Body of pancreas (tissue), 4 donors: ENCODE measurements around the gene BRIP1.

Experiments
- POLR2A ChIP-seq, 3 donors: fragments of 450-650 bp; IDR thresholded peaks; one replicate each; pipeline ENCODE4 v1.6.1; 2016; ENCODE audit warnings: antibody characterized with exemption in 3 of 3, mild to moderate bottlenecking in 2 of 3
- TF ChIP-seq, protein P1 (sequence below), 7 experiments: fragments of 450-650 bp in 4 of 7; fragments of 200-600 bp in 3 of 7; sonication (generic) in 3 of 7; IDR thresholded peaks; one replicate each; pipeline ENCODE4 v1.5.1; 2016 to 2019; ENCODE audit warnings: antibody characterized with exemption in 7 of 7

DNA sequence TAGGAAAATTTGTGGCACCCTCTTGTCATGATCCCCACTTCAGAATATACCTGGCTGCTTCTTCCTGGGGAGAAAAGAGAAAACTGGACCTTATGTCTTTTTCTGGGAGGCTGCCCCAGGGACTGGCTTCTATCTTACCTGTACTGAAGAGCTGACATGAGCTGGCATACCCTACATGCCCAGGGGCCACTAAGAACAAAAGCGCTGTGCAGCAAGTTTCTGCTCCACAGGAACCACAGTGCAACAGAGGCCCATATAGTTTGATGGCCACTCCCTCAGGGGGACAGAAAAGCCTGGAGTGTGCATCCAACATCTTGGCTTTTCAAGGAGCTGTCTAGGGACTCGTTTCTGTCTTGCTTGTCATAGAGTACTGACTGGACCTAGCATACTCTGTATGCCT lies 175.6 kb downstream of the BRIP1 start:
- TF ChIP-seq, protein P1, sequence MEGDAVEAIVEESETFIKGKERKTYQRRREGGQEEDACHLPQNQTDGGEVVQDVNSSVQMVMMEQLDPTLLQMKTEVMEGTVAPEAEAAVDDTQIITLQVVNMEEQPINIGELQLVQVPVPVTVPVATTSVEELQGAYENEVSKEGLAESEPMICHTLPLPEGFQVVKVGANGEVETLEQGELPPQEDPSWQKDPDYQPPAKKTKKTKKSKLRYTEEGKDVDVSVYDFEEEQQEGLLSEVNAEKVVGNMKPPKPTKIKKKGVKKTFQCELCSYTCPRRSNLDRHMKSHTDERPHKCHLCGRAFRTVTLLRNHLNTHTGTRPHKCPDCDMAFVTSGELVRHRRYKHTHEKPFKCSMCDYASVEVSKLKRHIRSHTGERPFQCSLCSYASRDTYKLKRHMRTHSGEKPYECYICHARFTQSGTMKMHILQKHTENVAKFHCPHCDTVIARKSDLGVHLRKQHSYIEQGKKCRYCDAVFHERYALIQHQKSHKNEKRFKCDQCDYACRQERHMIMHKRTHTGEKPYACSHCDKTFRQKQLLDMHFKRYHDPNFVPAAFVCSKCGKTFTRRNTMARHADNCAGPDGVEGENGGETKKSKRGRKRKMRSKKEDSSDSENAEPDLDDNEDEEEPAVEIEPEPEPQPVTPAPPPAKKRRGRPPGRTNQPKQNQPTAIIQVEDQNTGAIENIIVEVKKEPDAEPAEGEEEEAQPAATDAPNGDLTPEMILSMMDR (IDR thresholded peaks at IDR 0.05): no peak
- no peak for TF ChIP-seq POLR2A (IDR thresholded peaks at IDR 0.05)
